ENCODE results near the gene KDM4C.
"Not testable (repeated sequence)": the region's sequence is repeated elsewhere in the genome, so short reads cannot be mapped to it uniquely, and the experiment has no call there.

The KDM4C gene

DNA sequence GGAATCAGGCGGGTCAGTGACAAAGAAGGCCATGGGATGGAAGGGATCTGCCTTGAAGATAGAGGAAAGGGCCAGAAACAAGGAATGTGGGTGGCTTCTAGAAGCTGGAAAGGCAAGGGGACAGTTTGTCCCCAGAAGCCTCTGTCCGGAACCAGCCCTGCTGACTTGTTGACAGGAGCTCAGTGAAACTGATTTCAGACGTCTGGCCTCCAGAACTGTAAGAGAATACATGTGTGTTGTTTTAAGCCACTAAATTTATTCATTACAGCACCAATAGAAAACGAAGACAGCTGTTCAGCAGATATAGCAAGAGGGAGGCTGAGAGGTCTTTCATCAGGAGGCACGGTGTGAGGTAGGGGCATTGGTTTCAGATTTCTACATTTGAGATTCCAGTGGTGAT, 422.5 kb downstream of the KDM4C start:
- no peak for DNase-seq

DNA sequence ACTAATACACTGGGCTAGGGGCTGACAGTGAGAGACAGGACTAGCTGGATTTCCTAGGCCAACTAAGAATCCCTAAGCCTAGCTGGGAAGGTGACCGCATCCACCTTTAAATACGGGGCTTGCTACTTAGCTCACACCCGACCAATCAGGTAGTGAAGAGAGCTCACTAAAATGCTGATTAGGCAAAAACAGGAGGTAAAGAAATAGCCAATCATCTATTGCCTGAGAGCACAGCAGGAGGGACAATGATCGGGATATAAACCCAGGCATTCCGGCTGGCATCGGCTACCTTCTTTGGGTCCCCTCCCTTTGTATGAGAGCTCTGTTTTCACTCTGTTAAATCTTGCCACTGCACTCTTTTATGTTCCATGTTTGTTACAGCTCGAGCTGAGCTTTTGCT, 425.4 kb downstream of the KDM4C start:
- DNase-seq, result not testable (repeated sequence)

DNA sequence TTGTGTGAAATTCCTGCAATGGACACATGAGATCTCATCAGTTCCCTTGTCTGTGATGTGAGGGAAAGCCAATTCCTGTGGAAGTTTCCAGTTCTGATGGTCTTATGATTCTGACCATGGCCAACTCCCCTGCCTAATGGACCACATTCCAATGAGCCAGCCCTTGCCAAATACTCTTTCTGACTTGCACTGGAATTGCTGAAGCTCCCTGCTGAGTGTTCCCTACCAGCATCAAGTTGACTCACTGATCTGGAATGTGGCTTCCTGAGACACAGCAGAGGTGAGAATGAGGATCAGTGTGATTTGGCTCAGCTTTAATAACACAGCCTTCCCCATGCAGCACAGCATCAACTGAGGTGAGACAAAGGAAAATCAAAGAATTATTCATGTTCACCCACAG, 427.8 kb downstream of the KDM4C start:
- DNase-seq, result no peak

DNA sequence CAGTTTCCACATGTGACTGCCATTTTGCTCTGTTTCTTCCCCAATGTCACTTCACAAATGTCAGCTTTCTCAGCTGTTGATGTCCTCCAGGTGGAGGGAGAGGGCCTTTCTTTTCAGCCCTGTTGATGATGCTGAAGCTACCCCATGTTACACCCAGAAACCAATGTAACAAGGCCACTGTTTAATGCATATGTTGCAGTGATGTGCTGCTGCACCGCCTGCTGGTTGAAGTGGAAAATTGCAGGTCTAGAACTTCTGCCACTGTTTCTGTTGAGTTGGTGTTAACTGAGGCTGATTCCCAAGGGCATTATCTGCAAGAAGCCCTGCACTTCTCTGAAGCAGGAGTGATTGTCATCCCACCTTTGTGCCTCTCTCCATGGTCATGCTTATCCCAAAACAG, 428.4 kb downstream of the KDM4C start:
- DNase-seq, result no peak

DNA sequence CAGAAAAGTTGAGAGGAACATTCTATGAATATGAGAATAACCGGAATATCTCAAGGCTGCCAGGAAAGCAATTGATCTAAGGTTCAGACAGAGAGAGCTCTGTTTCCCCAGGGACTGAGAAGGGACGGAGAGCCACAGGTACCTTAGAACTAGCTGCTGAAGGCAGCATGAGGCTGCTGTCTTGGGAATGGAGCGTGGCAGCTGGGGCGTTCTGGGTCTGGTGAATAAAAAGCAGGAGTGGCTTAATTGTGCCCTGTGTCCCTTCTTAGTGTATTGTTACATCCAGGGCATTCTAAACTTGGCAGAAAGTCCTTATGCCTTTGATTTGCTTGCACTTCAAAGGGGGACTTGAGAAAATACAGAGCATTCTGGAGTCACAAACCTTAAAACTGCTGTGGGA, 434.5 kb downstream of the KDM4C start:
- no peak for DNase-seq

DNA sequence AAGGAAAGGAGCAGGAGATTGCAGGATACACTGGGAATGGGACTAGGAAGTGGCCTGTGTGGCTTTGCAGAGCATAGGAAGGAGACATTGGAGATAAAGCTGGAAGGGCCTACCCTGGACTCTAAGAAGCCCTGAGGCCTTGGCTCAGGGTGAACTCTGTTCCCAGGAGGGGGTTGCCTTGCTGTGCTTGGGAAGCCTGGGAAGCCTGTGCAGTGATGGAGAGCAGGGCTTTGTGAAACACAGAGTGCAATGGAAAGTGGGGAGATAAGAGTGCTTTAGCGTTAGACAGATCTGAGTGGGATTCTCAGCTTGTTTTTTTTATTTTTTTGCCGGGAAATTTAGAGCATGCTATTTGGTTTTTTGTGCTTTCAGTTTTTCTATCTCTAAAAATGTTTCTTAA, 437.8 kb downstream of the KDM4C start:
- DNase-seq, result no peak

DNA sequence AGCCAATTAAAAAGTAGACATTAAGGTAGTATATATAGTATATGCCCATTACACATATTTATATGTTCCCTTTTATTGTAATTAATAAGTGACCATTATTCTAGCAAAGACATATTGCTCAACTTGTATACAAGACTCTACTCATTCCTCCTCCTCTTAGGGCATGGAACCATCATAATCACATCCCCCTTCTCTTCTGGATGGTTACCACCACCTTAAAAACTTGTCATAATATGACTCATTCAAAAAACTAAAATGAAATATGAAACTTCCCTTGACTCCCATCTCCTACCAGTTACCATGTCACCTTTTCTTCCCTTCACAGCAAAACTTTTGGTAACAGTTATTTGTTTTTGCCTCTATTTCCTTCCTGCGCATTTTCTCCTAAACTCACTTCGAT, 438.7 kb downstream of the KDM4C start:
- no peak for DNase-seq

DNA sequence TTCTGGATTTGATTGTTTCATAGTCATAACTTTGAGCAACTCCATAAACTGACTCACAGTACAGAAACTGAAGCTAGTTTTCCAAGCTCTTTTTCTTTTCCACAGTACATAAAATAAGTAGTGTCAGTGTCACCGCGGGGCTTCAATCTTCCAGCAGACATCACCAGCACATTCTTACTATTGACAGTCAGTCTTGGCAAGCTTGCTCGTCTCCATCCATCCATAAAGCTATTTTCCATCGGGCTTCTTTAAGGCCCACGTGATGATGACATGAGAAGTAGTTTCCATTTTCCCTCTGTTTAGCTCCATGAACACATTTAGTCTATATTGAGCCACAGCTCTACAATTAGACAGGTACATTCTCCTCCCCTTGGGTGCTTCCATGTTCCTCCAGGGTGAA, 443.4 kb downstream of the KDM4C start:
- DNase-seq, result no peak

DNA sequence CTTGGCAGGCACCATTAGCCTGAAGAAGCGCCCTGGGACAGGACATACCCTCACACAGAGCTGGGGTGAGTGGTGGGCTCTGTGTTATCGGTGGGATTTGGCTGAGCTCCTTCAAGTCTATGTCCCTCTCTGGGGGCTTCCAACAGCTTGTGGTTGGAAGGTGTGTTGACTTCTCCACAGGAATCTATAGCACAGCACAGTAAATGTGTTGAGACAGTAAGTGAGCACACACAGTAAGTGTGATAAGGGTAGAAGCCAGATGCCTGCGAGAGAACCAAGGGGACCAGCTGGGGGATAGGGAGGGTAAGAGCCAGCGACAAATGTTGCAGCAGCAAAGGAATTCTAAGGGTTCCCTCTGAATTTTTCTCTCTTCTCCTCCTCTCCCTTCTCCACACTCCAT, 448.0 kb downstream of the KDM4C start:
- DNase-seq, result no peak

DNA sequence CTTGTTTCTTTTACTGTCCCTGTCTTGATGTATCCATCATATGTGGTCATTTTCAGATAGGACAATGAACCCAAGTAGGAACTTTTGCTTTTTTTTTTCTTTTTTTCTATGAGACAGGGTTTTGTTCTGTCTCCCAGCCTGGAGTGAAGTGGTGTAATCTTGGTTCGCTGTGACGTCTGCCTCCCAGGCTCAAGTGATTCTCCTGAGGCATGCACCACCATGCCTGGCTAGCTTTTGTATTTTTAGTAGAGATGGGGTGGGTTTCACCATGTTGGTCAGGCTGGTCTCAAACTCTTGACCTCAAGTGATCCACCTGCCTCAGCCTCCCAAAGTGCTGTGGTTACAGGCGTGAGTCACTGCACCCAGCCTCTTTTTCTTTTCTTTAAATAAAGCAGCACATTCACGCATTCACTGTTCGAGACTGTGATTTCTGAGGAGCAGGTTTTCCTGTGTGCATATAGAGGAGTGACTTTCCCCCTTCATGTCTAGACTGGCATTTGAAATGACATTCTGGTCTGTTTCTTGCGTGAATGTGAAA, 448.5 kb downstream of the KDM4C start:
- no peak for DNase-seq

DNA sequence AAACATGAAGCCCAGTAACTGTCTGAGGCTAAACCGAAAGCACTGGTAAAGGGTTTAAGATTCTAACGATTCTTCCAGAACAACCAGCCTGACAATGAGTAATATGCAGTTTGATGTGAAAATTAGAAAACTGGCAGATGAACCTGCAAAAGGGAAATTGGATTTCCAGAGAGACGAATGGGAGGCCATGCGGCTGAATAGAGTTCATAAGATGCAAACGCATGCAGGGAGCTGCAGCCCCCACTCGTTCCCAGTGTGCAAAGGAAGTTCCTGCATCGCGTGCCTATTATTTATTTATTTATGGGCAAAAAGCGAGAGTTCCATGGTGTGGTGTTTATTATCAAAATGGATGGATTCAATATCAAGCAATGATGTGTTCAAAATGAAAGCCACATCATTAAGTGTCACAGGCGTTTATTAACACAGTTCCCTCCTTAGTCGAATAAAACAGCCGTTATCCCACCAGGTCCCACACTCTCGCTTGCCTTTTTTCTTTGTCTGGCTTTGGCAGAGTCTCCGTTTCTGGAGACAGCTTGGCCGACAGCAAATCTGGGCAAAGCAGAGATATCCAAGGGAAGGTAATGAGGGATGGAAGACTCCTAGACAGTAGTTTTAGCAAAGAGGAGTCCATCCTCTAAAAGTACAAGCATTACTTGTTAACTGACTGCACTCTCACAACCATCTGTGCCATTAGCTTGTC, 451.4 kb downstream of the KDM4C start:
- DNase-seq, result no peak

DNA sequence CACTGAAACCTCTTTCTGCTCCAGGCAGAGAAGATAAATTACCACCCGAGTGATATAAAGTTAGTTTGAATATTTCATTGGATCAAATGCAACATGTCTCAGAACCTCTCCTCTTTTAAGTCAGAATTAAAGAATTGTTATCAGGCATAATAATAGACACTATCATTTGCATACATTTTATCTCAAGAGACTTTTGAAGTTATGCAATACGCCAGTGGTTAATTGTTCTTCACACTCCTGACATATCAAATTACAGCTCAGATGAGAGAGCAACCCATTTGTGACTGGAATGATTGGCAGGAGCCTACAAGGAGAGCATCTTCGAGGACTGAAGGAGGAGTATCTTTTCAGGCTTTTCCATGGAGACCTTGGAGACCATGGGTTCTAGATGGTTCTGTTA, 452.2 kb downstream of the KDM4C start:
- DNase-seq, result no peak

DNA sequence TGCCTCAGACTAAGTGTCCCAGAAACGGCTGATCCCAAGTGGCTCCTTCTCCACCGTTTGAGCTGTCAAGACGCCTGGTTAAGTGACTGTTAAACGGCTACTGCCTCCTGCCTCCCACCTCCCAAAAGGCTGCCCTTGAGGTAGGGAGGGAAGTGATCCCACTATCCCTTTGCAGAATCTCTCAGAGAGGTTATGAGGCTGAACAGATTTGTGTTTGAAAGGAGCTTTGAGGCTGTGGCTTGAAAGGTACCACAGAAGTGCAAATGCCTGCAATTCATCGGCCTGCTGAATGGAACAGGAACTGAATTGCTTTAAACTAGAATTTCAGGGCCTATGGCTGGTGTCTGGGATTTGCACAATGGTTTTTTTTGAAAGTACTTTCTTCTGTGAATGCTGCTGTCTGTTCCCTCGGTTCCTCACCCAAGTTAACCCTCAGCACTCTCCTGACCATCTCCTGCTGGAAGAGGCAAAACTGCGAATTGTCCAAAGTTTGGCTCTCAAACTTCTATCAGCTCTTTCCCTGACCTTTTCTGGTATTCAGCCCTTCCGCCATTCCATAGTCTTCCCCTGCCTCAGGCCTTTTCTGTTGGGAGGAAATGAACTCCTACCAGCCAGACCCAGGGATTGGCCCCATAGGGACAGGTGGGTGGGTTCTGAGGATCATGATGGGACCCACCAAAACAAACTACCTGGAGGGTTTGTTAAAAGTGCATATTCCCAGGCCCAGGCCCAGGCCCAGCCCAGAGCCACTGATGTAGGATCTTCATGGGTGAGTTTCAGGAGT, 453.3 kb downstream of the KDM4C start:
- DNase-seq, result no peak

DNA sequence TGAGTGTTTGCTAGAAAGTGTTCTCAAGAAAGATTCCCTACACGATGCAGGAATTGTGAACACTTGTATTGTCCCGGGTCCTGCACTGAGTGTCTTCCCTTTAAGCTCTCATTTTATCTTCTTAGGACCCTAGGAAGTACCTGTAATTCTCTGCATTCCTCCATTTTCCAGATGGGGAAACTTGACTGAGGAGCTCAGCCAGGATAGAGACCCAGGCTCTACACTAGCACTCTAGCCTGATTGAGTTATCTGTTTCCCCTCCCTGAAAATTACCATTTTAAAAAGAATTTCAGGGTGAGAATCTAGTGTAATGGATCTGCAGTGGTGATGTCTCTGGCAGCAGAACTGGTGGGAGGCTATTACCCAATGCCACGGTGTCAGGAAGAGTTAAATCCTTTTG, 453.9 kb downstream of the KDM4C start:
- DNase-seq, result no peak

DNA sequence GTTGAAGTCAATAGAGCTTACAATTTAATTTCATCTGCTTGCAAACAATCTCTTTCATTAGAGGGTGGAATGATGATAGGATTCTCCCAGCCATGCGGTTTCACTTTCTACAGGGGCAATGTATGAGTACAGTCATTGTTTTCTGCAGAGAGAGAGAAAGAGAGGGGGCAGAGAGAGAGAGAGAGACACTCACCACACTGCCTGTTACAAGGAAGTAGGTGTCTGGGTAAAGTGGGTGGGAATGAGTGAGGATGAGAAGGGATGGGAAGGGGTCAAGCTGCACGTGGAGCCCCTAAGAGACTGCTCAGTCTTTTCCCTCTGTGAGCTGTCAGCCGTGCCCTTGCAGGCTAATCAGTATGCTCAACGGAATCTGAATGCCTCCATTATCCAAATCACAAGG, 454.3 kb downstream of the KDM4C start:
- DNase-seq, result no peak

DNA sequence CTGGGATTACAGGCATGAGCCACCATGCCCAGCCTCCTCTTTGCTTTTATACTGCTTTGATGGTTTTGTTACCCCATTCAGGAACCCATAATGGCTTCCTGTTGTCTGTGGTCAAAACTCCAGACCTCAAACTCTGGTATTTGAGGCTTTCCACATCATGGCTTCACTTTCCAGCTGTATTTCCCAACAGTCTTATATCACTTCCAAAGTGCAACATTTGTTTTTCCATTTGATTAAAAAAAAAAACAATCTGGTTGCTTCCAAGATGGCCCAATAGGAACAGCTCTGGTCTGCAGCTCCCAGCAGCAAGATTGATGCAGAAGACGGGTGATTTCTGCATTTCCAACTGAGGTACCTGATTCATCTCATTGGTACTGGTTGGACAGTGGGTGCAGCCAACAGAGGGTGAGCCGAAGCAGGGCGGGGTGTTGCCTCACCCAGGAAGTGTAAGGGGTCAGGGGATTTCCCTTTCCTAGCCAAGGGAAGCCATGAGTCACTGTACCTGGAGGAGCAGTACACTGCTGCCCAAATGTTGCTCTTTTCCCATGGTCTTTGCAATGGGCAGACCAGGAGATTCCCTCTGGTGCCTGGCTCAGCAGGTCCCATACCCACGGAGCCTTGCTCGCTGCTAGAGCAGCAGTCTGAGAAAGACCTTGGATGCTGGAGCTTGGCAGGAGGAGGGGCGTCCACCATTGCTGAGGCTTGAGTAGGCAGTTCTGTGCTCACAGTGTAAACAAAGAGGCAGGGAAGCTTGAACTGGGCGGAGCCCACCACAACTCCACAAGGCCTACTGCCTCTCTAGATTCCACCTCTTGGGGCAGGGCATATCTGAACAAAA, 458.4 kb downstream of the KDM4C start:
- peak; percentile 8 for DNase-seq

DNA sequence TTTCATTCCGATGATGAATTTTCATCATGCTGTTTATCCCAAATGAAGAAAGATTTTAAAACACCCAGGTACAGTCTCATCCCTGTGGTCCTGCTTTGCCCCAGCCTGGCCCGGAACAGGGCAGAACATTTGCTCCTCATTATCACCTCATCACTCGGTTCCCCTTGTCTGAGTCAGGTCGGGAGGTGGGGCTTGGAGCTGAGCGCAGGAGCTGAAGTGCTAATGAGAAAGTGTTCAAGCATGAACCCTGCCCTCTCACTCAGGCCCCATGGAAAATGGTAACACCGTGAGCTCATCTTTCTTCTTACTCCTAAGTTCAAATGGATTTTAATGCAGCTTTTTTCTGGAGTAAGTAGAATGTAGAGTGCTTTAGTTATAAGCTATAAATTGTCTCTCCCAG, 466.2 kb downstream of the KDM4C start:
- no peak for DNase-seq

Data from stimulated activated CD4-positive, alpha-beta T cell treated with anti-CD3 and anti-CD28 coated beads, Interleukin-4, amount 100 ng/mL, for 24 hours (primary cell).